Bronchial epithelial cell (primary cell): ENCODE data around the gene TANC1. TPM values are rescaled to one million over a fixed set of nuclear protein-coding genes. Genes with fewer than 3 reads are reported as not detected.

ENCODE experiments used
- DNase-seq: peaks from one replicate; pipeline ENCODE4 v3.0.0-alpha.2; 2010; ENCODE audit warnings: low read depth
- FAIRE-seq: peaks from 2 replicates; lab custom pipeline; 2011; peaks lifted over from hg19 to GRCh38; lab: Jason Lieb, UNC
- H3K27me3 ChIP-seq: 2 replicates; pipeline ENCODE4 v1.5.1; 2011; ENCODE audit warnings: low read length; ENCODE audit not compliant: control insufficient read depth, insufficient read depth
- H3K36me3 ChIP-seq: 2 replicates; pipeline ENCODE4 v1.5.1; 2011; ENCODE audit warnings: low read length; ENCODE audit not compliant: control insufficient read depth, insufficient read depth
- H3K4me3 ChIP-seq: 2 replicates; pipeline ENCODE4 v1.5.1; 2011; ENCODE audit warnings: mild to moderate bottlenecking, low read depth, low read length, control low read depth
- total RNA-seq: library from RNA; depleted of rRNA; stranded (reverse); fragments of >200 nt; gene quantifications from 2 replicates; pipeline ENCODE4 v1.2.1, GENCODE V29; 2014
- TF ChIP-seq, protein P1 (sequence below): IDR thresholded peaks from 2 replicates; pipeline ENCODE4 v1.5.1; 2011; ENCODE audit warnings: mild to moderate bottlenecking, moderate library complexity, low read length, control low read depth, inconsistent platforms; ENCODE audit not compliant: insufficient read depth, severe bottlenecking

Gene TANC1
- total RNA-seq, 1 donor from 2014 or later: 29.5 TPM

DNA sequence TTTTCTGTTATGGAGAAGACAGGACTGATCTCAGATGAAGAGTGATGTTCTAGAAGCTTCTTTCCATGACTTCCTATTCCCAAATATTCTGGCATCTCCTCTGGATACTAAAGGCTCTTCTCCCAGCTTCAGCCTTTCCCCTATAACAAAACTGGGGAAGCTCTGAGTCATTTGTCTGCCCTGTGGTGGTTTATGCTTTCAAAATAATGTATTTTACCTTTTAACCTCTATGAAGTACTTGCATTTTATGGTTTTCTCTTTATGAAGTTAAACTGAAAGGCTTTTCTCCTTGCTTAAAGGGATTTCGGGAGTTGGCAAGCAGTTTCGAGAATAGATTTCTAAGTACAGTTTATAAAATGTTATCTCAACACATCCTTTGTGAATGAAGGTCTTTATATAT lies 104.4 kb downstream of the TANC1 start:
- Histone ChIP-seq H3K27me3 (no peaks in the 10 kb centered on the region), H3K36me3 (no peaks in the 10 kb centered on the region), H3K4me3 (no peak overlapping the region)
- TF ChIP-seq, protein P1, sequence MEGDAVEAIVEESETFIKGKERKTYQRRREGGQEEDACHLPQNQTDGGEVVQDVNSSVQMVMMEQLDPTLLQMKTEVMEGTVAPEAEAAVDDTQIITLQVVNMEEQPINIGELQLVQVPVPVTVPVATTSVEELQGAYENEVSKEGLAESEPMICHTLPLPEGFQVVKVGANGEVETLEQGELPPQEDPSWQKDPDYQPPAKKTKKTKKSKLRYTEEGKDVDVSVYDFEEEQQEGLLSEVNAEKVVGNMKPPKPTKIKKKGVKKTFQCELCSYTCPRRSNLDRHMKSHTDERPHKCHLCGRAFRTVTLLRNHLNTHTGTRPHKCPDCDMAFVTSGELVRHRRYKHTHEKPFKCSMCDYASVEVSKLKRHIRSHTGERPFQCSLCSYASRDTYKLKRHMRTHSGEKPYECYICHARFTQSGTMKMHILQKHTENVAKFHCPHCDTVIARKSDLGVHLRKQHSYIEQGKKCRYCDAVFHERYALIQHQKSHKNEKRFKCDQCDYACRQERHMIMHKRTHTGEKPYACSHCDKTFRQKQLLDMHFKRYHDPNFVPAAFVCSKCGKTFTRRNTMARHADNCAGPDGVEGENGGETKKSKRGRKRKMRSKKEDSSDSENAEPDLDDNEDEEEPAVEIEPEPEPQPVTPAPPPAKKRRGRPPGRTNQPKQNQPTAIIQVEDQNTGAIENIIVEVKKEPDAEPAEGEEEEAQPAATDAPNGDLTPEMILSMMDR: no peak
- DNase-seq (peak; percentile 51), FAIRE-seq (no peak)

DNA sequence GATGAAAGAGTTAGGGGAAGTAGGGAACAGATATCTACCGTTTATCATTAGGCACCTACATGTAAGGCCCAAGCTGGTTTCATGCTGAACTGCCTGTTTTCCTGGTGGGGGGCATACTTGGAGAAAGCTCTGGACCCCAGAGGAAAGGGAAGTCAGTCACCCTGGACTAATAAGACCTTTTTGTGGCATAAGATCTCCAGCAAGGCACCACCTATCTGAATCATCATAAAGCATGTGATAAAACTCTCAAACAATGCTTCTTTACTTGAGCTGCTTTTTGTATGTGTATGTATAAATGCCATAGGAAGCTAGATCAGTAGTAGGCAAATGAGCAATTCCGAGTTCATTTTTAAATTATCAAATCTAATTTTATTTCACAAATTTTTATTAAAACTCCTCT lies 104.8 kb downstream of the TANC1 start:
- DNase-seq (peak; percentile 74), FAIRE-seq (no peak)
- H3K36me3 ChIP-seq: no peaks in the 10 kb centered on the region
- H3K4me3 ChIP-seq: no peak overlapping the region
- H3K27me3 ChIP-seq: no peaks in the 10 kb centered on the region
- TF ChIP-seq, protein P1: no peak

DNA sequence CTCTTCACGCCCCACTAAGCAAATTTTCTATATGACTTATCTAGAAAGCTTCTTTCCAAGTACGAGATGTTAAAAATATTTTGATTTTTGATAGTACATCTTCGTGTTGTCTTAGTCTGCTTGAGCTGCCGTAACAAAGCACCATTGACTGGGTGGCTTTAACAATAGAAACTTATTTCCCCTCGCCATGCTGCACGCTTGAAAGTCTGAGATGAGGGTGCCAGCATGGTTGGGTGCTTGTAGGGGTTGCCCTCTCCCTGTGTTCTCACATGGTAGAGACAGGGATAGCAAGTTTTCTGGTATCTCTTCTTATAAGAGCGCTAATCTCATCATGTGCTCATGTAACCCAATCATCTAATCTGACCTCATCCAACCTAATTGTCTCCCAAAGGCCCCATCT lies 106.2 kb downstream of the TANC1 start:
- no peak overlapping the region for H3K4me3 ChIP-seq
- DNase-seq (no peak), FAIRE-seq (no peak)
- H3K36me3 ChIP-seq: no peaks in the 10 kb centered on the region
- no peaks in the 10 kb centered on the region for H3K27me3 ChIP-seq
- TF ChIP-seq, protein P1: no peak

DNA sequence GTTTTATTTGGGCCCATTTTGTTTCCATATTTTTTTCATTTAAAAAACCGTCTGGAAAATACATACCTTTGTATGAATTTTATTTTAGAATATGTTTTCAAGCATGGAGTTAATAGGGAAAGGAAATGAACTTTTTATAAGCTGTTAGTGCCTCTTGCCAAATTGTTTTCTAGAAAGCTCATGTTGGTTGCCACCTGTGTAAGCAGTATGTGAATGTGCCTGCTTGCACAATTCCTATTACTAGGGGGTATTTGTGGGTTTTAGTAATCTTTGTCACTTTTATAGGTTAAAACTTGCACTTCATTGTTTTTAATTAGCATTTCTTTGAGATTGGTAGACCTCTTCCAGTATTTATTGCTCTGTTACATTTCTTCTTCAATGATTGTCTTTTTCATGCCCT lies 107.3 kb downstream of the TANC1 start:
- FAIRE-seq (no peak), DNase-seq (no peak)
- H3K4me3 ChIP-seq: no peak overlapping the region
- no peaks in the 10 kb centered on the region for H3K27me3 ChIP-seq
- H3K36me3 ChIP-seq: no peaks in the 10 kb centered on the region
- TF ChIP-seq, protein P1: no peak

DNA sequence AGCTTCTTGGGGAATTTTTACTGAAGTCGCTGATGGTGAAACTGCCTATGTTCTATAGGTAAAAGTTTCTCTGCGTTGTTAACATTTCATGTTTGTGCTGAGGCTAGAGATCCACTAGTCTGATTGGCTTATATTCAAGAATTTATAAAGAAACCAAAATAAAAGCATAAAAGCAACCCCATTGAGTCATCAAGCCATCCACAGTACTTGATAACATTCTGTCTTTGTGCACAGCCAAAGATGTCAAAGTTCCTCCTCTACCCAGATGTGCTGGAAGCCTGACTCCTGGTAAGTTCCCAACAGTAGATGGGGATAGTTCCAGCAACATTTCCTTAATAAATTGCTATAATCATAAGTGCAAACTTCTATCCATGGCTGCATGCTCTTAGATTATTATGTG lies 107.8 kb downstream of the TANC1 start:
- DNase-seq: no peak
- no peaks in the 10 kb centered on the region for H3K27me3 ChIP-seq
- no peak for FAIRE-seq
- H3K36me3 ChIP-seq: no peaks in the 10 kb centered on the region
- TF ChIP-seq, protein P1: no peak
- no peak overlapping the region for H3K4me3 ChIP-seq

DNA sequence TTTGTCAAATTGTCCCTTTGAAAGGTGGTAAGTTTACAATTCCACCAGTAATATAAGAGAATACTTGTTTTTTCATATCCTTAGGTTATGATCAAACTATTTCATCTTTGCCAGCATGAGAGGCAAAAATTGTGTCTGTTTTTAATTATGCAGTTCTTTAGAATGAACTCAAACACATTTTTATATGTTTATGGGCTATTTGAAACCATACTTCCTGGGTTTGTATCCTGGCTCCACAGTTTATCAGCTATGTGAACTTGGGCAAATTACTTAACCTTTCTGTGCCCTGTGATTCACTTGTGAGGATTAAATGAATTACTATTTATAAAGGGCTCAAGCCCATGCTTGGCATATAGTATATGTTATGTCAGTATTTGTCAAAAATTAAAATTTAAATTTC lies 109.4 kb downstream of the TANC1 start:
- no peaks in the 10 kb centered on the region for H3K27me3 ChIP-seq
- TF ChIP-seq, protein P1: no peak
- FAIRE-seq: no peak
- H3K36me3 ChIP-seq: peaks cover 2% of the 10 kb centered on the region
- no peak overlapping the region for H3K4me3 ChIP-seq
- no peak for DNase-seq
